GM21423 (cell line): ENCODE data around the gene RPS15.

Experiments
- ATAC-seq: cut with Tn5 transposase; IDR thresholded peaks from one replicate; pipeline ENCODE4 v1.9.1; 2021; ENCODE audit warnings: mild to moderate bottlenecking, moderate library complexity; ENCODE audit not compliant: unreplicated experiment

Gene RPS15

GRCh38 chr19:1401889-1402217, 36.3 kb upstream of the RPS15 start:
- no peak for ATAC-seq

GRCh38 chr19:1402411-1403070, 35.7 kb upstream of the RPS15 start:
- ATAC-seq: no peak

- peak; percentile 72 for ATAC-seq
Observed at GRCh38 chr19:1406774-1407527, 31.2 kb upstream of the RPS15 start.

GRCh38 chr19:1407528-1408299, 30.5 kb upstream of the RPS15 start, which contains the start of gene DAZAP1:
Gene DAZAP1 (plus strand): TSS chr19:1407586. CDS start chr19:1407774, 188 bp downstream.
- ATAC-seq: peak; percentile 18

- ATAC-seq: no peak
Observed at GRCh38 chr19:1408300-1409203, 29.6 kb upstream of the RPS15 start.

GRCh38 chr19:1409204-1410005, 28.8 kb upstream of the RPS15 start:
- ATAC-seq: no peak

- no peak for ATAC-seq
Observed at GRCh38 chr19:1410136-1410786, 27.9 kb upstream of the RPS15 start.

- no peak for ATAC-seq
Observed at GRCh38 chr19:1410789-1411188, 27.4 kb upstream of the RPS15 start.

GRCh38 chr19:1411255-1412191, 26.7 kb upstream of the RPS15 start:
- no peak for ATAC-seq

GRCh38 chr19:1412323-1412923, 25.8 kb upstream of the RPS15 start:
- ATAC-seq: no peak

GRCh38 chr19:1412995-1413800, 25.0 kb upstream of the RPS15 start:
- ATAC-seq: no peak

GRCh38 chr19:1416014-1416841, 22.0 kb upstream of the RPS15 start:
- no peak for ATAC-seq

GRCh38 chr19:1417145-1417544, 21.1 kb upstream of the RPS15 start:
- ATAC-seq: no peak

- no peak for ATAC-seq
Observed at GRCh38 chr19:1417681-1418495, 20.3 kb upstream of the RPS15 start.

- no peak for ATAC-seq
Observed at GRCh38 chr19:1418496-1418775, 19.8 kb upstream of the RPS15 start.
